ENCODE results near the gene GRK5. TPM values are rescaled to one million over a fixed set of nuclear protein-coding genes. Genes with fewer than 3 reads are reported as not detected.

The GRK5 gene
- polyA plus RNA-seq, 1 donor from 2014 or later: 34.9 TPM

DNA sequence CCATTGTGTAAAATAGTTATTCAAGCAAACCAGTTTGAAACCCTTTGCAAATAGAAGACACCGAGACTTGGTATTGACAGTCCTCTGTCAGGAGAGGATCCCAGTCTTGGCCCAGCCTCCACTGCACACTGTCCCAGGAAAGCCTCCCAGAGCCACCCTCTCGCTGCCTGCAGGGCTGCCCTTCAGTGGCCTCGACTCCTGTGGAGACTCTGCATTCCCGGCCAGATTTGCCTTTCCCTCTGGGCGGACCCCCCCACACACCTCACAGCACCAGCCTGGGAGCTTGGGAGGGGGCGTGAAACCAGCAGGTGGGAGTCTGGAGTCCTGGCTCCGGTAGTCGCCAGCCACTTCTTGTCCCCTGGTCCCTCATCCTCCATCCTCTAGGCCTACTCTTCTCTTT is 48.7 kb downstream of the GRK5 start:
- no peaks in the 10 kb centered on the region for H3F3A ChIP-seq (ENCODE audit: insufficient read depth, low read length, poor library complexity, severe bottlenecking)
- H3K27me3 ChIP-seq (ENCODE audit: insufficient read depth, low read depth, low read length): no peaks in the 10 kb centered on the region
- TF ChIP-seq POLR2AphosphoS5 (IDR thresholded peaks at IDR 0.05) (no peak), RAD21 (conservative IDR thresholded peaks at IDR 0.05) (no peak), EP300 (conservative IDR thresholded peaks at IDR 0.05; ENCODE audit: poor library complexity, severe bottlenecking) (no peak), REST (IDR thresholded peaks at IDR 0.05; ENCODE audit: borderline replicate concordance) (no peak), MXI1 (conservative IDR thresholded peaks at IDR 0.05; ENCODE audit: poor library complexity, severe bottlenecking) (no peak), SMC3 (conservative IDR thresholded peaks at IDR 0.05; ENCODE audit: poor library complexity) (no peak), TAF1 (IDR thresholded peaks at IDR 0.05; ENCODE audit: low read depth) (no peak), EZH2 (IDR thresholded peaks at IDR 0.05; ENCODE audit: borderline replicate concordance, insufficient read depth, low read length, poor library complexity, severe bottlenecking) (no peak)
- TF ChIP-seq, protein P1, sequence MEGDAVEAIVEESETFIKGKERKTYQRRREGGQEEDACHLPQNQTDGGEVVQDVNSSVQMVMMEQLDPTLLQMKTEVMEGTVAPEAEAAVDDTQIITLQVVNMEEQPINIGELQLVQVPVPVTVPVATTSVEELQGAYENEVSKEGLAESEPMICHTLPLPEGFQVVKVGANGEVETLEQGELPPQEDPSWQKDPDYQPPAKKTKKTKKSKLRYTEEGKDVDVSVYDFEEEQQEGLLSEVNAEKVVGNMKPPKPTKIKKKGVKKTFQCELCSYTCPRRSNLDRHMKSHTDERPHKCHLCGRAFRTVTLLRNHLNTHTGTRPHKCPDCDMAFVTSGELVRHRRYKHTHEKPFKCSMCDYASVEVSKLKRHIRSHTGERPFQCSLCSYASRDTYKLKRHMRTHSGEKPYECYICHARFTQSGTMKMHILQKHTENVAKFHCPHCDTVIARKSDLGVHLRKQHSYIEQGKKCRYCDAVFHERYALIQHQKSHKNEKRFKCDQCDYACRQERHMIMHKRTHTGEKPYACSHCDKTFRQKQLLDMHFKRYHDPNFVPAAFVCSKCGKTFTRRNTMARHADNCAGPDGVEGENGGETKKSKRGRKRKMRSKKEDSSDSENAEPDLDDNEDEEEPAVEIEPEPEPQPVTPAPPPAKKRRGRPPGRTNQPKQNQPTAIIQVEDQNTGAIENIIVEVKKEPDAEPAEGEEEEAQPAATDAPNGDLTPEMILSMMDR (IDR thresholded peaks at IDR 0.05; ENCODE audit: poor library complexity, severe bottlenecking): no peak
- H3K9ac ChIP-seq (ENCODE audit: low read length): no peak overlapping the region
- no peaks in the 10 kb centered on the region for H4K20me1 ChIP-seq (ENCODE audit: insufficient read depth)
- H2AFZ ChIP-seq (ENCODE audit: low read depth, low read length): no peak overlapping the region
- H3K4me3 ChIP-seq (ENCODE audit: low read length): no peak overlapping the region
- H3K79me2 ChIP-seq (replicated peaks; ENCODE audit: insufficient read depth, low read length): peaks cover 3% of the 10 kb centered on the region
- H3K9me2 ChIP-seq (ENCODE audit: insufficient read depth, low read length): no peaks in the 10 kb centered on the region
- H3K4me2 ChIP-seq (ENCODE audit: low read length): no peak overlapping the region
- H3K36me3 ChIP-seq (ENCODE audit: insufficient read depth, low read length): no peaks in the 10 kb centered on the region
- no peaks in the 10 kb centered on the region for H3K9me3 ChIP-seq (ENCODE audit: low read length)
- H3K27ac ChIP-seq (ENCODE audit: low read length): no peak overlapping the region

DNA sequence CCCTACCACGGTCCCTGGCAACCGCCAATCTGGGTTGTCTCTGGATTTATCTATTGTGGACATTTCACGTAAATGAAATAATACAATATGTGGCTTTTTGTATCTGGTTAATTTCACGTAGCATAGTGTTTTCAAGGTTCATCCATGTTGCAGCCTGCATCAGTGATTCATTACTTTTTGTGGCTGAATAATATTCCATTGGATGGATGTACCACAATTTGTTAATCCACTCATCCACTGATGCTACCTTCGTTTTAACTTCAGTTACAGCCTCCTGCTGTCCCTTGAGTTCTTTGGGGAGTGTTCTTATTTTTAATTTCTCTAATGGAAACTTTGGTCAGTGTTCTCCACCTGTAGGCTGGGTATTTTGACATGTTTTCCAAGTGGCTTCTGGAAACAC is 49.5 kb downstream of the GRK5 start:
- H3K4me3 ChIP-seq (ENCODE audit: low read length): no peak overlapping the region
- no peaks in the 10 kb centered on the region for H3K27me3 ChIP-seq (ENCODE audit: insufficient read depth, low read depth, low read length)
- no peaks in the 10 kb centered on the region for H3K9me3 ChIP-seq (ENCODE audit: low read length)
- no peaks in the 10 kb centered on the region for H4K20me1 ChIP-seq (ENCODE audit: insufficient read depth)
- no peaks in the 10 kb centered on the region for H3F3A ChIP-seq (ENCODE audit: insufficient read depth, low read length, poor library complexity, severe bottlenecking)
- H2AFZ ChIP-seq (ENCODE audit: low read depth, low read length): no peak overlapping the region
- no peaks in the 10 kb centered on the region for H3K36me3 ChIP-seq (ENCODE audit: insufficient read depth, low read length)
- H3K27ac ChIP-seq (ENCODE audit: low read length): no peak overlapping the region
- H3K4me2 ChIP-seq (ENCODE audit: low read length): no peak overlapping the region
- no peak for TF ChIP-seq POLR2AphosphoS5 (IDR thresholded peaks at IDR 0.05)
- TF ChIP-seq, protein P1 (IDR thresholded peaks at IDR 0.05; ENCODE audit: poor library complexity, severe bottlenecking): no peak
- no peak for TF ChIP-seq EP300 (conservative IDR thresholded peaks at IDR 0.05; ENCODE audit: poor library complexity, severe bottlenecking)
- TF ChIP-seq EZH2 (IDR thresholded peaks at IDR 0.05; ENCODE audit: borderline replicate concordance, insufficient read depth, low read length, poor library complexity, severe bottlenecking): no peak
- no peak for TF ChIP-seq TAF1 (IDR thresholded peaks at IDR 0.05; ENCODE audit: low read depth)
- no peak for TF ChIP-seq SMC3 (conservative IDR thresholded peaks at IDR 0.05; ENCODE audit: poor library complexity)
- no peak for TF ChIP-seq RAD21 (conservative IDR thresholded peaks at IDR 0.05)
- no peak for TF ChIP-seq MXI1 (conservative IDR thresholded peaks at IDR 0.05; ENCODE audit: poor library complexity, severe bottlenecking)
- TF ChIP-seq REST (IDR thresholded peaks at IDR 0.05; ENCODE audit: borderline replicate concordance): no peak
- peaks cover 3% of the 10 kb centered on the region for H3K79me2 ChIP-seq (replicated peaks; ENCODE audit: insufficient read depth, low read length)
- no peaks in the 10 kb centered on the region for H3K9me2 ChIP-seq (ENCODE audit: insufficient read depth, low read length)
- H3K9ac ChIP-seq (ENCODE audit: low read length): no peak overlapping the region
